Urothelium cell line (cell line): ENCODE data around the gene LRRC74B.
"Not testable (repeated sequence)": the region's sequence is repeated elsewhere in the genome, so short reads cannot be mapped to it uniquely, and the experiment has no call there.

Source experiments
- DNase-seq: peaks from one replicate; pipeline ENCODE4 v3.0.0; 2011; ENCODE audit warnings: low spot score, mixed read lengths
- FAIRE-seq: peaks from 2 replicates; lab custom pipeline; 2011; peaks lifted over from hg19 to GRCh38; lab: Jason Lieb, UNC

LRRC74B gene

GRCh38 chr22:21045585-21046294 is at the start of gene LRRC74B:
Gene LRRC74B (plus strand): TSS chr22:21045946. CDS start chr22:21045987, 41 bp downstream.
- FAIRE-seq = peak; percentile 100
- DNase-seq = peak; percentile 99

GRCh38 chr22:20996031-20996410 is 49.7 kb upstream of the LRRC74B start:
- DNase-seq = no peak
- FAIRE-seq = no peak

- FAIRE-seq (peak; percentile 81), DNase-seq (no peak)
Observed at GRCh38 chr22:20996598-20997535, 48.9 kb upstream of the LRRC74B start.

- FAIRE-seq (no peak), DNase-seq (no peak)
Observed at GRCh38 chr22:20997536-20998257, 48.0 kb upstream of the LRRC74B start.

- no peak for FAIRE-seq
- DNase-seq = no peak
Observed at GRCh38 chr22:20998411-20999336, 47.1 kb upstream of the LRRC74B start.

- DNase-seq (no peak), FAIRE-seq (no peak)
Observed at GRCh38 chr22:20999350-21000206, 46.2 kb upstream of the LRRC74B start.

- peak; percentile 42 for FAIRE-seq
- DNase-seq = no peak
Observed at GRCh38 chr22:21000207-21000986, 45.3 kb upstream of the LRRC74B start.

GRCh38 chr22:21000987-21001600 is 44.7 kb upstream of the LRRC74B start:
- DNase-seq = no peak
- FAIRE-seq = no peak

- peak; percentile 99 for DNase-seq
- peak; percentile 99 for FAIRE-seq
Observed at GRCh38 chr22:21001601-21002325, 44.0 kb upstream of the LRRC74B start, which contains the start of gene THAP7. Gene THAP7 (minus strand): TSS chr22:21002118. CDS start chr22:21001911, 207 bp downstream.

- FAIRE-seq (peak; percentile 9), DNase-seq (no peak)
Observed at GRCh38 chr22:21003782-21004181, 42.0 kb upstream of the LRRC74B start.

- not testable (repeated sequence) for FAIRE-seq, DNase-seq
Observed at GRCh38 chr22:21009208-21009607, 36.5 kb upstream of the LRRC74B start.

- FAIRE-seq = peak; percentile 58
- peak; percentile 80 for DNase-seq
Observed at GRCh38 chr22:21009638-21010425, 35.9 kb upstream of the LRRC74B start.

- FAIRE-seq (no peak), DNase-seq (no peak)
Observed at GRCh38 chr22:21010426-21011113, 35.2 kb upstream of the LRRC74B start.

- DNase-seq = no peak
Observed at GRCh38 chr22:21012446-21013407, 33.0 kb upstream of the LRRC74B start.

More at GRCh38 chr22:21012446-21013407, 33.0 kb upstream of the LRRC74B start:
- no peak for FAIRE-seq
